HFFc6 (cell line): Measurements from ENCODE around the gene C17orf75. TPM values are rescaled to one million over a fixed set of nuclear protein-coding genes. Genes with fewer than 3 reads are reported as not detected.

Experiments
- DNase-seq: peaks from one replicate; pipeline ENCODE4 v3.0.0-alpha.2; 2018
- H3K27ac Mint-ChIP-seq: 2 replicates; pipeline ENCODE4 v1.8.0; 2020; ENCODE audit warnings: mild to moderate bottlenecking, mixed read lengths
- H3K27me3 Mint-ChIP-seq: 2 replicates; pipeline ENCODE4 v1.8.0; 2021; ENCODE audit warnings: mild to moderate bottlenecking, moderate library complexity, mixed read lengths; ENCODE audit not compliant: insufficient read depth
- H3K36me3 Mint-ChIP-seq: 2 replicates; pipeline ENCODE4 v1.8.0; 2021; ENCODE audit warnings: low read depth, mixed read lengths
- H3K4me1 Mint-ChIP-seq: 2 replicates; pipeline ENCODE4 v1.8.0; 2020; ENCODE audit warnings: low read depth, mixed read lengths
- H3K4me3 Mint-ChIP-seq: 2 replicates; pipeline ENCODE4 v1.8.0; 2020; ENCODE audit warnings: mild to moderate bottlenecking, moderate library complexity, mixed read lengths
- H3K9me3 Mint-ChIP-seq: 2 replicates; pipeline ENCODE4 v1.8.0; 2020; ENCODE audit warnings: mild to moderate bottlenecking, mixed read lengths
- CTCF ChIP-seq: fragments of 200-600 bp; sonication (generic); IDR thresholded peaks from 2 replicates; pipeline ENCODE4 v1.5.0; 2021; ENCODE audit warnings: antibody characterized with exemption, mild to moderate bottlenecking
- total RNA-seq, 6 experiments: library from RNA; stranded (reverse); fragmentation: NEBNext Ultra II Directional; extraction: Animal tissue kit (Norgen Biotek cat#: 25700); gene quantifications; 2 replicates in 1 of 6; 3 replicates in 5 of 6; pipeline ENCODE4 v1.2.3, GENCODE V29; 2021

The C17orf75 gene
- total RNA-seq, 6 experiments from 2014 or later = 16.4 to 25.9 (median 23.9) TPM

GRCh38 chr17:32297424-32297823, 44.5 kb downstream of the C17orf75 start:
- no peaks in the 10 kb centered on the region for H3K9me3 Mint-ChIP-seq
- H3K4me1 Mint-ChIP-seq = no peaks in the 10 kb centered on the region
- no peak for TF ChIP-seq CTCF
- no peak for DNase-seq
- H3K27me3 Mint-ChIP-seq = peaks cover 36% of the 10 kb centered on the region
- H3K4me3 Mint-ChIP-seq = no peak overlapping the region
- no peaks in the 10 kb centered on the region for H3K36me3 Mint-ChIP-seq
- H3K27ac Mint-ChIP-seq = no peak overlapping the region

DNA sequence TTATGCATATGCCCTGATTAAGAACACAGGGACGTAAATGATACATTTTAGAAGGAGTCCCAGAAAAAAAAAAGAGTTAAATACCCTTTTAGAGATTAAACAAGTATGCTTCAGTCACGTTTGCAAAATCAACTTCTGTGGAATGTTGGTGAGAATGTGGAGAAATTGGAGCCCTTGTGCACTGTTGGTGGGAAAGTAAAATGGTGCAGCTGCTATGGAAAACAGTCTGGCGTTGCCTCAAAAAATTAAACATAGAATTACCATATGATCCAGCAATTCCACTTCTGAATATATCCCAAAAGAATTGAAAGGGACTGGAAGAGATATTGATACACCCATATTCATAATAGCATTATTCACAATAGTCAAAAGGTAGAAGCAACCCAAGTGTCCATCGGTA, 49.9 kb downstream of the C17orf75 start:
- H3K4me1 Mint-ChIP-seq = no peaks in the 10 kb centered on the region
- no peaks in the 10 kb centered on the region for H3K36me3 Mint-ChIP-seq
- H3K27ac Mint-ChIP-seq = no peak overlapping the region
- H3K4me3 Mint-ChIP-seq = no peak overlapping the region
- DNase-seq = no peak
- H3K27me3 Mint-ChIP-seq = peaks cover 39% of the 10 kb centered on the region
- no peaks in the 10 kb centered on the region for H3K9me3 Mint-ChIP-seq
- no peak for TF ChIP-seq CTCF

- Mint-ChIP-seq H3K36me3 (no peaks in the 10 kb centered on the region), H3K27me3 (peaks cover 35% of the 10 kb centered on the region), H3K9me3 (no peaks in the 10 kb centered on the region), H3K4me1 (no peaks in the 10 kb centered on the region), H3K4me3 (no peak overlapping the region), H3K27ac (no peak overlapping the region)
- DNase-seq = no peak
- no peak for TF ChIP-seq CTCF
Measured at GRCh38 chr17:32289471-32290070, 52.4 kb downstream of the C17orf75 start.

DNA sequence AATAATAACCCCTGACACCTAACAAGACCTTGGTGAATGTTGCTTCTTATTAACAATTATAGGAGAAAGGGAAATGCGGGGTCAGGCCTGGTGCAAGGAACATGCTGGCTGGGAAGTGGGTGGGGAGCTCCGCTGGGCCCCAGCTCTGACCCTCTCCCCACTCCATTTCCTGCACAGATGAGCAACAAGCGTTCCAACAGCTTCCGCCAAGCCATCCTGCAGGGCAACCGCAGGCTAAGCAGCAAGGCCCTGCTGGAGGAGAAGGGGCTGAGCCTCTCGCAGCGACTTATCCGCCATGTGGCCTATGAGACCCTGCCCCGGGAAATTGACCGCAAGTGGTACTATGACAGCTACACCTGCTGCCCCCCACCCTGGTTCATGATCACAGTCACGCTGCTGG, 53.4 kb downstream of the C17orf75 start:
- DNase-seq = no peak
- Mint-ChIP-seq H3K4me1 (peaks cover 7% of the 10 kb centered on the region), H3K27ac (no peak overlapping the region), H3K9me3 (no peaks in the 10 kb centered on the region), H3K36me3 (no peaks in the 10 kb centered on the region), H3K4me3 (no peak overlapping the region), H3K27me3 (peaks cover 39% of the 10 kb centered on the region)
- TF ChIP-seq CTCF = no peak

DNA sequence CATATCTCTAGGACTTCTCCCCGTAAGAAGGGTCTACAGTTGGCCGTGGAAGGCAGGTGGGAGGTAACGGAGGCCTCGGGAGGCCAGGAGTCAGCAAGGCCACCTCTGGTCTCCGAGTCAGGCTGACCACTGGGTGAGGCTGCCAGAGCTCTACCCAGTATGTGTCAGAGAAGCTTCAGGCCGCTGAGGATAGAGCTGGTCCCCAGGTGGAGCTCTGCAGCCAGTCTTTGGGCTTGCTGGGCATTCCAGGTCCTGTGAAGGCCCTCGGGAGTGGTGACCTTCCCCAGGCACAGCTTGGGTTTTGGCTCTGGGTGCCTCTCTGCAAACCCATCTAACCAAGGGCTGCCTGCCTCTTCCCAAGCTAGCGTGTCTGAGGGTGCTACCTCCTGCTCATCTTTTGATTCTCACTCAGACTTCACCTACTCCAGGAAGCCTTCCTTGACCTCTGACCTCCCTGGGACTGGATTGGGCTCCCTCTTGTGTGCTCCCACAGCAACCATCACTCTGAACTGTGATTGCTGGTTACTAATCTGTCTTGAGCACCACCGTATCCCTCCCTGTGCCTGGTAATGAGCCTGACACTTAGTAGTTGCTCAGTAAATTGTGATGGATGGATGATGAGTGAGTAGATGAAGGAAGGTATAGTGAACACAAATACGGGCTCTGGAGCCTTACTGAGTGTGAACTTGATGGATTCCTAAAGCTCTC, 54.0 kb downstream of the C17orf75 start:
- Mint-ChIP-seq H3K4me1 (peaks cover 9% of the 10 kb centered on the region), H3K36me3 (no peaks in the 10 kb centered on the region), H3K27ac (no peak overlapping the region), H3K4me3 (no peak overlapping the region), H3K27me3 (peaks cover 40% of the 10 kb centered on the region), H3K9me3 (no peaks in the 10 kb centered on the region)
- no peak for DNase-seq
- TF ChIP-seq CTCF = no peak
